Naive thymus-derived CD4-positive, alpha-beta T cell (primary cell): ENCODE measurements around the gene COL19A1. TPM values are rescaled to one million over a fixed set of nuclear protein-coding genes. Genes with fewer than 3 reads are reported as not detected.

Source experiments
- ATAC-seq: fragments of 150-1000 bp; cut with Tn5 transposase; 2 replicates; pipeline ENCODE4 v1.10.0; 2021; ENCODE audit warnings: mild to moderate bottlenecking, moderate library complexity
- CTCF ChIA-PET: fragments of 350-600 bp; sonication (Branson Sonifier 250); formaldehyde crosslinking; loops from one replicate; lab custom pipeline; 2021; ENCODE audit warnings: antibody characterized with exemption; lab: Charles Lee
- POLR2A ChIA-PET: fragments of 350-600 bp; sonication (Branson Sonifier 250); formaldehyde crosslinking; loops from one replicate; lab custom pipeline; 2021; ENCODE audit warnings: antibody characterized with exemption, inconsistent platforms; lab: Charles Lee
- DNase-seq, 9 donors: peaks; one replicate each; pipeline versions ENCODE4 v3.0.0 to v3.0.0-alpha.2; 2020 to 2022; ENCODE audit warnings: mixed read lengths in 1 of 9
- H3K27ac ChIP-seq: one replicate; pipeline ENCODE4 v1.7.0; 2013; ENCODE audit warnings: mild to moderate bottlenecking, low read depth, low read length, moderate library complexity
- H3K27me3 ChIP-seq, 2 donors: one replicate each; pipeline ENCODE4 v1.7.0; 2013; ENCODE audit warnings: low read length in 2 of 2, mild to moderate bottlenecking in 2 of 2, moderate library complexity in 2 of 2; ENCODE audit not compliant: control insufficient read depth in 2 of 2, insufficient read depth in 2 of 2
- H3K36me3 ChIP-seq, 3 experiments: 1 replicate in 2 of 3; 2 replicates in 1 of 3; pipeline ENCODE4 v1.7.0; 2013; ENCODE audit warnings: low read length in 3 of 3, mild to moderate bottlenecking in 3 of 3, moderate library complexity in 1 of 3; ENCODE audit not compliant: insufficient read depth in 3 of 3, control insufficient read depth in 2 of 3
- H3K4me1 ChIP-seq, 2 donors: one replicate each; pipeline ENCODE4 v1.7.0; 2013; ENCODE audit warnings: low read length in 2 of 2, mild to moderate bottlenecking in 2 of 2, moderate library complexity in 1 of 2; ENCODE audit not compliant: control insufficient read depth in 2 of 2, insufficient read depth in 2 of 2
- H3K4me3 ChIP-seq: 2 replicates; pipeline ENCODE4 v1.7.0; 2013; ENCODE audit warnings: mild to moderate bottlenecking, low read length
- H3K9me3 ChIP-seq, 3 experiments: 1 replicate in 2 of 3; 2 replicates in 1 of 3; pipeline ENCODE4 v1.7.0; 2013; ENCODE audit warnings: low read length in 3 of 3; ENCODE audit not compliant: control insufficient read depth in 2 of 3
- H3K27ac Mint-ChIP-seq, 9 donors: one replicate each; pipeline ENCODE4 v1.8.0; 2020 to 2022; ENCODE audit warnings: mixed read lengths in 9 of 9, mild to moderate bottlenecking in 8 of 9, moderate library complexity in 5 of 9, inconsistent platforms in 2 of 9
- H3K27me3 Mint-ChIP-seq, 5 donors: one replicate each; pipeline ENCODE4 v1.8.0; 2021 to 2022; ENCODE audit warnings: mixed read lengths in 5 of 5, mild to moderate bottlenecking in 1 of 5
- H3K36me3 Mint-ChIP-seq, 5 donors: one replicate each; pipeline ENCODE4 v1.8.0; 2020 to 2022; ENCODE audit warnings: mixed read lengths in 5 of 5, mild to moderate bottlenecking in 3 of 5, inconsistent platforms in 1 of 5
- H3K4me1 Mint-ChIP-seq, 7 donors: one replicate each; pipeline ENCODE4 v1.8.0; 2020 to 2022; ENCODE audit warnings: mixed read lengths in 7 of 7, mild to moderate bottlenecking in 3 of 7, inconsistent platforms in 1 of 7
- H3K4me3 Mint-ChIP-seq, 10 donors: one replicate each; pipeline ENCODE4 v1.8.0; 2020 to 2022; ENCODE audit warnings: mild to moderate bottlenecking in 10 of 10, mixed read lengths in 10 of 10, moderate library complexity in 6 of 10, inconsistent platforms in 2 of 10
- H3K9me3 Mint-ChIP-seq, 11 donors: one replicate each; pipeline ENCODE4 v1.8.0; 2020 to 2022; ENCODE audit warnings: mixed read lengths in 11 of 11, mild to moderate bottlenecking in 4 of 11, inconsistent platforms in 1 of 11, moderate library complexity in 1 of 11
- intact Hi-C, 2 donors: fragments of 100-400 bp; cut with micrococcal nuclease; formaldehyde crosslinking; loops; one replicate each; pipeline ENCODE4 v1.15.1; 2023
- polyA plus RNA-seq, 2 donors: library from polyadenylated mRNA; unstranded; fragments of 300-500 nt; fragmentation: Illumina TruSeq; gene quantifications; one replicate each; pipeline ENCODE4 v1.2.3, GENCODE V29; 2021
- total RNA-seq, 6 experiments: library from RNA in 5 of 6; stranded (reverse) in 5 of 6; gene quantifications; 1 replicate in 5 of 6; 2 replicates in 1 of 6; pipeline ENCODE4 v1.2.3 and lab custom pipeline; 2021 to 2026

The COL19A1 gene
- total and polyA plus RNA-seq, 7 experiments from 2014 or later: 0.02 to 1.3 (median 0.32) TPM; not detected in 2

DNA sequence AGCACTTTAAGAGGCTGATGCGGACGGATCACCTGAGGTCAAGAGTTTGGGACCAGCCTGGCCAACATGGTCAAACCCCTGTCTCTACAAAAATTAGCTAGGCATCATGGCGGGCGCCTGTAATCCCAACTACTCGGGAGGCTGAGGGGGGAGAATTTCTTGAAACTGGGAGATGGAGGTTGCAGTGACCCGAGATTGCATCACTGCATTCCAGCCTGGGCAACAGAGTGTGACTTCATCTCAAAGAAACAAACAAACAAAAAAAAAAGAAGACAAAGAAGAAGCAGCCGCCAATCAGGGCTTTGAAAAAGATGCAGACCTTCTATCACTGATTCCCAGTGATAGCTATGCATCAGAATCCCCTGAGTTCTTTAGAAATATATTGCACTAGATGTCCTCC is 379.8 kb downstream of the COL19A1 start:
- ATAC-seq: no peak
- H3K36me3 Mint-ChIP-seq: no peaks in the 10 kb centered on the region
- H3K27ac Mint-ChIP-seq: no peak overlapping the region
- H3K4me3 Mint-ChIP-seq: no peak overlapping the region
- DNase-seq: no peak
- Histone ChIP-seq H3K9me3 (no peaks in the 10 kb centered on the region), H3K27ac (no peak overlapping the region), H3K27me3 (peaks cover 0 to 3% of the 10 kb centered on the region in 2 donors), H3K4me1 (no peaks in the 10 kb centered on the region), H3K36me3 (no peaks in the 10 kb centered on the region), H3K4me3 (no peak overlapping the region)
- H3K27me3 Mint-ChIP-seq: peaks cover 0 to 25% (median 15%) of the 10 kb centered on the region in 5 donors
- POLR2A ChIA-PET: no interaction called here
- CTCF ChIA-PET: no interaction called here
- H3K4me1 Mint-ChIP-seq: no peaks in the 10 kb centered on the region
- no peaks in the 10 kb centered on the region for H3K9me3 Mint-ChIP-seq
- intact Hi-C loops: no loop called here

DNA sequence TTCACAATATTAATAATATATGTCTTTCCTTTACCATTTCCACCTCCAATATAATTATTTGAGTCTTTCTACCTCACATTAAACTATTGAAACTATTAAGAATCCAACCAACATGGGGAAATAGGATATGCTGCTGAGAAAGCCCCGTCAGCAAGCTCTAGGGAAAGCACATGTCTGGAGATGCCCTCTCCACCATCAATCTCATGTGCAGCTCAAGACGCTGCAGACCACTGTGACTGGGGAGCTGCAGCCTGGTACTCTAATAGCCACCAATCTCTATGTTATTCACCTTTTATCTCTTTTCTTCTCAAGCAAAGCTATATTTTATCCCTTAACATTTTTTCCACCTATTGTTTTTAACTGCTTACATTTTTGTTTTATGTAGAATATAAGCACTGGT is 386.2 kb downstream of the COL19A1 start:
- no peaks in the 10 kb centered on the region for H3K9me3 Mint-ChIP-seq
- H3K27ac ChIP-seq: no peak overlapping the region
- H3K27ac Mint-ChIP-seq: no peak overlapping the region
- POLR2A ChIA-PET: no interaction called here
- H3K4me3 Mint-ChIP-seq: no peak overlapping the region
- intact Hi-C loops: no loop called here
- no peak for ATAC-seq
- no peaks in the 10 kb centered on the region for H3K4me1 Mint-ChIP-seq
- H3K36me3 ChIP-seq: no peaks in the 10 kb centered on the region
- no peaks in the 10 kb centered on the region for H3K9me3 ChIP-seq
- H3K4me3 ChIP-seq: no peak overlapping the region
- CTCF ChIA-PET: no interaction called here
- peaks cover 0 to 3% of the 10 kb centered on the region in 2 donors for H3K27me3 ChIP-seq
- peaks cover 0 to 27% (median 13%) of the 10 kb centered on the region in 5 donors for H3K27me3 Mint-ChIP-seq
- DNase-seq: no peak
- no peaks in the 10 kb centered on the region for H3K36me3 Mint-ChIP-seq
- no peaks in the 10 kb centered on the region for H3K4me1 ChIP-seq

DNA sequence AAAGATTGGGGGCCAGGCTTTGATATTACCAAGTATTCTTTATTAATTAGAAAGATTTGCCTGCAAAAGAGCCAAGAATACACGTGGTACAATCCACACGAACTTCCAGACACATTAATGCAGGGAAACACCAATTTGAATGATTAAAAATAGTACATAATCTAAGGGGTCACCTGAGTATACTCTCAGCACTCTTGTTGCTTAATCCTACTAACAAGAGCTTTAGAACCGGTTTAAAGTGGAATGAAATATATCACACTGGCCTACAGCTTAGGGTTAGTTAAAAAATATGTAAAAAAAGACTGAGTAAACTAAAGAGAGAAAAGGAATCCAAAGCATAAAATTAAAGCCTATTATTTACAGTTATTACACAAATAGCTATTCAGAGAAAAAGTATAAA is 387.6 kb downstream of the COL19A1 start:
- Mint-ChIP-seq H3K27ac (no peak overlapping the region), H3K27me3 (peaks cover 0 to 20% (median 14%) of the 10 kb centered on the region in 5 donors), H3K9me3 (peaks cover 0 to 4% (median 0%) of the 10 kb centered on the region in 11 donors), H3K36me3 (no peaks in the 10 kb centered on the region), H3K4me1 (no peaks in the 10 kb centered on the region), H3K4me3 (no peak overlapping the region)
- no peaks in the 10 kb centered on the region for H3K36me3 ChIP-seq
- no peak overlapping the region for H3K27ac ChIP-seq
- H3K4me1 ChIP-seq: no peaks in the 10 kb centered on the region
- H3K4me3 ChIP-seq: no peak overlapping the region
- ATAC-seq (no peak), DNase-seq (no peak)
- H3K27me3 ChIP-seq: peaks cover 0 to 3% of the 10 kb centered on the region in 2 donors
- intact Hi-C loops: no loop called here
- H3K9me3 ChIP-seq: no peaks in the 10 kb centered on the region
- ChIA-PET POLR2A (no interaction called here), CTCF (no interaction called here)

DNA sequence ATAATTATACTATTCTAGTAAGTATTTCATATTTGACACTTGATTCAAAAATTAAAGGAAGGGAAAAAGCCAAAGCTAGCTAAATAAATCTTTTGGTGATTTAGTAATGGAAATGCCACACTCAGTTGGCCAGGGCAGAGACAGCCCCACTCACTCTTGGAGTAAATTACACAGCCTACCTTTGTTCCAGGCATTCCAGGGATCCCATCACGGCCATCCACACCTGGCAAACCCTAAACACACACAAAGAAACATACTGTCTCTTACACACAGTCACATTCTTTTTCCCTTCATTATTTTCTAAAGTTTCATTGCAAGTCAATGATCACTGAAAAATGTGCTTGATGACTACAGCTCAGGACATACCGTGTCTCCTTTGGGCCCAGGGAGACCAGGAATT is 388.4 kb downstream of the COL19A1 start:
- peaks cover 0 to 22% (median 8%) of the 10 kb centered on the region in 5 donors for H3K27me3 Mint-ChIP-seq
- H3K4me1 Mint-ChIP-seq: no peaks in the 10 kb centered on the region
- no peak overlapping the region for H3K4me3 Mint-ChIP-seq
- no peak for ATAC-seq
- Histone ChIP-seq H3K4me3 (no peak overlapping the region), H3K27ac (no peak overlapping the region), H3K9me3 (no peaks in the 10 kb centered on the region), H3K27me3 (peaks cover 0 to 3% of the 10 kb centered on the region in 2 donors), H3K4me1 (no peaks in the 10 kb centered on the region), H3K36me3 (no peaks in the 10 kb centered on the region)
- intact Hi-C loops: no loop called here
- no peak for DNase-seq
- POLR2A ChIA-PET: no interaction called here
- peaks cover 0 to 4% (median 0%) of the 10 kb centered on the region in 11 donors for H3K9me3 Mint-ChIP-seq
- no peak overlapping the region for H3K27ac Mint-ChIP-seq
- no peaks in the 10 kb centered on the region for H3K36me3 Mint-ChIP-seq
- CTCF ChIA-PET: no interaction called here

DNA sequence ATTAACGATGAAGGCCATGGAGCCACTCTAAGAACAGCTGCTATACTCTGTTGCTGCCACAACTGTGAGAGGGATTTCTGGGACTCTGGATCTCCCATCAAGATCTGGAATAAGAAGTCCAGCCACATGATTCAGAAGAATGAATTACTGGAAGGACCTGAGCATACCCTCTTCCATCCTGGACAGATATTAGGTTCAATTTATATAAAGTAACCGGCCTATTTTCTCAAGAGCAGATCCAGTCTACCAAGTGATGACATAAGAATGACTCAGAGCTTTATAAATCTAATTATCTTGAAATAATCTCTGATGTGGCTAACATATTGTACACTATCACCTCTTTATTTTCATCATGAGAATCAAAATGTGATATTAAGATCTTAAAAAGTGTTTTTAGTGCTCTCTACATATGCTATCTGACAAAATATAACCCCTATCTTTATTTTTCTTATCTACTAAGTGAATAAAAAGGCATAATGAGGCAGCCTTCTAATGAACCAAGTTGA is 391.5 kb downstream of the COL19A1 start:
- POLR2A ChIA-PET: no interaction called here
- H3K4me3 ChIP-seq: no peak overlapping the region
- Mint-ChIP-seq H3K36me3 (no peaks in the 10 kb centered on the region), H3K27me3 (peaks cover 0 to 18% (median 11%) of the 10 kb centered on the region in 5 donors), H3K27ac (no peak overlapping the region), H3K9me3 (peaks cover 0 to 4% (median 0%) of the 10 kb centered on the region in 11 donors), H3K4me3 (no peak overlapping the region), H3K4me1 (no peaks in the 10 kb centered on the region)
- DNase-seq: no peak
- intact Hi-C loops: no loop called here
- CTCF ChIA-PET: no interaction called here
- H3K27ac ChIP-seq: no peak overlapping the region
- no peak for ATAC-seq
- H3K4me1 ChIP-seq: no peaks in the 10 kb centered on the region
- H3K9me3 ChIP-seq: no peaks in the 10 kb centered on the region
- no peaks in the 10 kb centered on the region for H3K36me3 ChIP-seq
- H3K27me3 ChIP-seq: no peaks in the 10 kb centered on the region

DNA sequence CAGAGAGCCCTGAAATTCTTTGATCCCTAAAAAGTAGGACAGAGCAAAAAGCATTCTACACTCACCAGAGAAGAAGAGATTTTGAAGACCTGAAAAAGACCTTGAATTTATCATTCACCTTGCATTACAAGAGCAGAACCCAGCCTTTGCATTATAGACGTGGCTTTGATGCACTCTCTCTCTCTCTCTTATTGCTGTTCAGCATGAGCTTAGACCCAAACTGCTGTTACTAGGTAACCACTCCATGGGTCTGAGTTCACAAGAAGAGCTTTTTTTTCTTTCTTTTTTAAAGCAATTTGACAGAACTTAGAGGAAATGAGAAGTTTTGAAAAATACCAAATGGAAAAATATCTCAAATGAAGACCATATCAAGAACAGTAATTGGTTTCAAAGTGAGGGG is 392.1 kb downstream of the COL19A1 start:
- no peak overlapping the region for H3K27ac ChIP-seq
- no peaks in the 10 kb centered on the region for H3K27me3 ChIP-seq
- no peak for DNase-seq
- POLR2A ChIA-PET: no interaction called here
- intact Hi-C loops: no loop called here
- CTCF ChIA-PET: interaction anchor here (0.7 kb wide), 1 partner anchor 17 kb away, joined by 3 read pairs; no protein-coding TSS in a partner anchor
- Mint-ChIP-seq H3K27me3 (peaks cover 0 to 15% (median 11%) of the 10 kb centered on the region in 5 donors), H3K4me3 (no peak overlapping the region), H3K4me1 (no peaks in the 10 kb centered on the region), H3K27ac (no peak overlapping the region), H3K9me3 (peaks cover 0 to 4% (median 0%) of the 10 kb centered on the region in 11 donors), H3K36me3 (no peaks in the 10 kb centered on the region)
- no peaks in the 10 kb centered on the region for H3K4me1 ChIP-seq
- no peaks in the 10 kb centered on the region for H3K9me3 ChIP-seq
- H3K36me3 ChIP-seq: no peaks in the 10 kb centered on the region
- H3K4me3 ChIP-seq: no peak overlapping the region
- no peak for ATAC-seq
